ENCODE data around the gene RAB37. TPM values are rescaled to one million over a fixed set of nuclear protein-coding genes. Genes with fewer than 3 reads are reported as not detected.

The RAB37 gene
- total and polyA plus RNA-seq, 2 of the 13 experiments (the other 11 are each of a cell fraction or from before 2014, with no cell fraction given), result 0.91 to 3.7 TPM

- peaks cover 43% of the 10 kb centered on the region for H4K20me1 ChIP-seq (ENCODE audit: insufficient read depth, low read length)
- ATAC-seq (peak; percentile 70), FAIRE-seq (peak; percentile 95), DNase-seq (ENCODE audit: low spot score) (peak; percentile 97)
- H3K27ac ChIP-seq (ENCODE audit: extremely low read length, insufficient read depth, low read length), result peak overlapping the region; percentile 87
- peaks cover 32 to 49% of the 10 kb centered on the region in 2 experiments for H3K36me3 ChIP-seq (replicated peaks in 1 of 2; ENCODE audit: control insufficient read depth in 1 of 2, insufficient read depth in 2 of 2, low read length in 2 of 2)
- ChIA-PET POLR2A (interaction anchor here (1.0 to 29.3 kb wide), 8 partner anchors 5 to 347 kb away, joined by 3 to 1459 read pairs (median 5); partner anchors contain the start of genes FDXR, NAT9, NHERF1 and RAB37), CTCF (ENCODE audit: low intra/inter-chr PET ratio, low total read pairs) (no interaction called here)
- H3K4me1 ChIP-seq (ENCODE audit: insufficient read depth, low read length), result peaks cover 99% of the 10 kb centered on the region
- in situ Hi-C loops (cut with HindIII; ENCODE audit: extremely low pct_ligation_motif_present, low pct_unique_long_range_greater_than_20kb), result no loop called here
- no TSS peak for BruUV-seq (replicated peaks)
- peak overlapping the region; percentile 67 for H3K9ac ChIP-seq (ENCODE audit: insufficient read depth, low read depth, low read length)
- intact Hi-C loops (cut with micrococcal nuclease; ENCODE audit: unreplicated experiment), result no loop called here
- H2AFZ ChIP-seq (ENCODE audit: low read length), result no peak overlapping the region
- H3K27me3 ChIP-seq (ENCODE audit: control insufficient read depth in 1 of 2, insufficient read depth in 2 of 2, low read length in 2 of 2), result no peaks in the 10 kb centered on the region
- WGBS (ENCODE audit: low lambda C conversion rate), result 0% methylated on average over 7 of the region's 16 CpGs
- H3K4me3 ChIP-seq (replicated peaks in 1 of 3; ENCODE audit: insufficient read depth in 1 of 3, low read depth in 2 of 3, low read length in 3 of 3), result peak overlapping the region; percentile 13 to 71 (median 34)
- H3K9me3 ChIP-seq (ENCODE audit: low read length), result no peaks in the 10 kb centered on the region
- peak overlapping the region; percentile 92 for H3K4me2 ChIP-seq (ENCODE audit: low read depth, low read length)
- peaks cover 71% of the 10 kb centered on the region for H3K79me2 ChIP-seq (ENCODE audit: insufficient read depth, low read length)
- TF ChIP-seq ZNF232 (CRISPR knock-in tag; IDR thresholded peaks at IDR 0.05; ENCODE audit: borderline replicate concordance), result 0 out of 2 replicates have a peak, but pooled peaks have one; percentile 65
- TF ChIP-seq, protein P1, sequence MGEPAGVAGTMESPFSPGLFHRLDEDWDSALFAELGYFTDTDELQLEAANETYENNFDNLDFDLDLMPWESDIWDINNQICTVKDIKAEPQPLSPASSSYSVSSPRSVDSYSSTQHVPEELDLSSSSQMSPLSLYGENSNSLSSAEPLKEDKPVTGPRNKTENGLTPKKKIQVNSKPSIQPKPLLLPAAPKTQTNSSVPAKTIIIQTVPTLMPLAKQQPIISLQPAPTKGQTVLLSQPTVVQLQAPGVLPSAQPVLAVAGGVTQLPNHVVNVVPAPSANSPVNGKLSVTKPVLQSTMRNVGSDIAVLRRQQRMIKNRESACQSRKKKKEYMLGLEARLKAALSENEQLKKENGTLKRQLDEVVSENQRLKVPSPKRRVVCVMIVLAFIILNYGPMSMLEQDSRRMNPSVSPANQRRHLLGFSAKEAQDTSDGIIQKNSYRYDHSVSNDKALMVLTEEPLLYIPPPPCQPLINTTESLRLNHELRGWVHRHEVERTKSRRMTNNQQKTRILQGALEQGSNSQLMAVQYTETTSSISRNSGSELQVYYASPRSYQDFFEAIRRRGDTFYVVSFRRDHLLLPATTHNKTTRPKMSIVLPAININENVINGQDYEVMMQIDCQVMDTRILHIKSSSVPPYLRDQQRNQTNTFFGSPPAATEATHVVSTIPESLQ (CRISPR knock-in tag; conservative IDR thresholded peaks at IDR 0.05), result peak; percentile 47; the same call in 1 of the 2 replicates
- peak; percentile 39; the same call in 1 of the 2 replicates for TF ChIP-seq DNMT1 (CRISPR knock-in tag; IDR thresholded peaks at IDR 0.05)
- peak; percentile 93 for TF ChIP-seq SAP130 (CRISPR knock-in tag; IDR thresholded peaks at IDR 0.05; ENCODE audit: low read depth)
- TF ChIP-seq ZSCAN12 (CRISPR knock-in tag; IDR thresholded peaks at IDR 0.05), result no peak
- TF ChIP-seq ZNF619 (CRISPR knock-in tag; IDR thresholded peaks at IDR 0.05), result peak; percentile 93; the same call in 1 of the 2 replicates
- TF ChIP-seq, protein P2, sequence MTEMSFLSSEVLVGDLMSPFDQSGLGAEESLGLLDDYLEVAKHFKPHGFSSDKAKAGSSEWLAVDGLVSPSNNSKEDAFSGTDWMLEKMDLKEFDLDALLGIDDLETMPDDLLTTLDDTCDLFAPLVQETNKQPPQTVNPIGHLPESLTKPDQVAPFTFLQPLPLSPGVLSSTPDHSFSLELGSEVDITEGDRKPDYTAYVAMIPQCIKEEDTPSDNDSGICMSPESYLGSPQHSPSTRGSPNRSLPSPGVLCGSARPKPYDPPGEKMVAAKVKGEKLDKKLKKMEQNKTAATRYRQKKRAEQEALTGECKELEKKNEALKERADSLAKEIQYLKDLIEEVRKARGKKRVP (CRISPR knock-in tag; IDR thresholded peaks at IDR 0.05), result no peak
- peak; percentile 91 for TF ChIP-seq HIVEP1 (CRISPR knock-in tag; IDR thresholded peaks at IDR 0.05)
- TF ChIP-seq TGIF2 (CRISPR knock-in tag; IDR thresholded peaks at IDR 0.05), result peak; percentile 68; the same call in 1 of the 2 replicates
- peak; percentile 78 for TF ChIP-seq KMT2A (CRISPR knock-in tag; IDR thresholded peaks at IDR 0.05)
- TF ChIP-seq RFX3 (CRISPR knock-in tag; IDR thresholded peaks at IDR 0.05), result peak; percentile 87
- 0 out of 2 replicates have a peak, but pooled peaks have one; percentile 28 for TF ChIP-seq CAMTA2 (CRISPR knock-in tag; IDR thresholded peaks at IDR 0.05; ENCODE audit: borderline replicate concordance)
- peak; percentile 66 for TF ChIP-seq GATAD1 (CRISPR knock-in tag; IDR thresholded peaks at IDR 0.05)
- TF ChIP-seq, protein P3, sequence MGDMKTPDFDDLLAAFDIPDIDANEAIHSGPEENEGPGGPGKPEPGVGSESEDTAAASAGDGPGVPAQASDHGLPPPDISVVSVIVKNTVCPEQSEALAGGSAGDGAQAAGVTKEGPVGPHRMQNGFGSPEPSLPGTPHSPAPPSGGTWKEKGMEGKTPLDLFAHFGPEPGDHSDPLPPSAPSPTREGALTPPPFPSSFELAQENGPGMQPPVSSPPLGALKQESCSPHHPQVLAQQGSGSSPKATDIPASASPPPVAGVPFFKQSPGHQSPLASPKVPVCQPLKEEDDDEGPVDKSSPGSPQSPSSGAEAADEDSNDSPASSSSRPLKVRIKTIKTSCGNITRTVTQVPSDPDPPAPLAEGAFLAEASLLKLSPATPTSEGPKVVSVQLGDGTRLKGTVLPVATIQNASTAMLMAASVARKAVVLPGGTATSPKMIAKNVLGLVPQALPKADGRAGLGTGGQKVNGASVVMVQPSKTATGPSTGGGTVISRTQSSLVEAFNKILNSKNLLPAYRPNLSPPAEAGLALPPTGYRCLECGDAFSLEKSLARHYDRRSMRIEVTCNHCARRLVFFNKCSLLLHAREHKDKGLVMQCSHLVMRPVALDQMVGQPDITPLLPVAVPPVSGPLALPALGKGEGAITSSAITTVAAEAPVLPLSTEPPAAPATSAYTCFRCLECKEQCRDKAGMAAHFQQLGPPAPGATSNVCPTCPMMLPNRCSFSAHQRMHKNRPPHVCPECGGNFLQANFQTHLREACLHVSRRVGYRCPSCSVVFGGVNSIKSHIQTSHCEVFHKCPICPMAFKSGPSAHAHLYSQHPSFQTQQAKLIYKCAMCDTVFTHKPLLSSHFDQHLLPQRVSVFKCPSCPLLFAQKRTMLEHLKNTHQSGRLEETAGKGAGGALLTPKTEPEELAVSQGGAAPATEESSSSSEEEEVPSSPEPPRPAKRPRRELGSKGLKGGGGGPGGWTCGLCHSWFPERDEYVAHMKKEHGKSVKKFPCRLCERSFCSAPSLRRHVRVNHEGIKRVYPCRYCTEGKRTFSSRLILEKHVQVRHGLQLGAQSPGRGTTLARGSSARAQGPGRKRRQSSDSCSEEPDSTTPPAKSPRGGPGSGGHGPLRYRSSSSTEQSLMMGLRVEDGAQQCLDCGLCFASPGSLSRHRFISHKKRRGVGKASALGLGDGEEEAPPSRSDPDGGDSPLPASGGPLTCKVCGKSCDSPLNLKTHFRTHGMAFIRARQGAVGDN (CRISPR knock-in tag; IDR thresholded peaks at IDR 0.05), result peak; percentile 93
- TF ChIP-seq CTCF (CRISPR knock-in tag; IDR thresholded peaks at IDR 0.05), result peak; percentile 55
Measured at GRCh38 chr17:74763565-74764387, 26.7 kb downstream of the RAB37 start.

All from HepG2 (cell line).